Small intestine (tissue), 7 donors: Measurements from ENCODE around the gene OLR1. TPM values are rescaled to one million over a fixed set of nuclear protein-coding genes. Genes with fewer than 3 reads are reported as not detected.

ENCODE experiments used
- DNase-seq, 2 donors: peaks; one replicate each; pipeline versions ENCODE4 v3.0.0 to v3.0.0-alpha.2; 2013
- FAIRE-seq: peaks from 2 replicates; lab custom pipeline; 2012; peaks lifted over from hg19 to GRCh38; lab: Jason Lieb, UNC
- H3K27ac ChIP-seq, 3 donors: one replicate each; pipeline ENCODE4 v1.5.1; 2013; ENCODE audit warnings: low read length in 2 of 3, mild to moderate bottlenecking in 2 of 3, control low read depth in 1 of 3, inconsistent platforms in 1 of 3, low read depth in 1 of 3, moderate library complexity in 1 of 3
- H3K27me3 ChIP-seq, 3 donors: one replicate each; pipeline ENCODE4 v1.6.1; 2013; ENCODE audit warnings: low read length in 3 of 3, inconsistent platforms in 1 of 3; ENCODE audit not compliant: control insufficient read depth in 3 of 3, insufficient read depth in 3 of 3
- H3K36me3 ChIP-seq, 3 donors: one replicate each; pipeline ENCODE4 v1.6.1; 2013; ENCODE audit warnings: low read length in 3 of 3, inconsistent platforms in 1 of 3, low read depth in 1 of 3, mild to moderate bottlenecking in 1 of 3, moderate library complexity in 1 of 3; ENCODE audit not compliant: control insufficient read depth in 3 of 3, insufficient read depth in 2 of 3
- H3K4me1 ChIP-seq, 3 donors: one replicate each; pipeline ENCODE4 v1.6.1; 2013; ENCODE audit warnings: low read length in 2 of 3, inconsistent platforms in 1 of 3, low read depth in 1 of 3, mild to moderate bottlenecking in 1 of 3, moderate library complexity in 1 of 3; ENCODE audit not compliant: control insufficient read depth in 3 of 3, insufficient read depth in 2 of 3
- H3K4me3 ChIP-seq, 3 donors: one replicate each; pipeline ENCODE4 v1.5.1; 2013; ENCODE audit warnings: low read length in 3 of 3, control low read depth in 1 of 3, inconsistent platforms in 1 of 3, low read depth in 1 of 3, mild to moderate bottlenecking in 1 of 3, moderate library complexity in 1 of 3
- H3K9me3 ChIP-seq, 2 donors: one replicate each; pipeline ENCODE4 v1.6.1; 2013; ENCODE audit warnings: low read depth in 1 of 2, low read length in 1 of 2; ENCODE audit not compliant: control insufficient read depth in 2 of 2, insufficient read depth in 1 of 2
- WGBS, 3 donors: extraction: QIAGEN DNeasy Blood & Tissue Kit; methylation state at CpG; one replicate each; pipeline ENCODE4 v1.1.7; 2013; 5-methylcytosine and 5-hydroxymethylcytosine counted together
- polyA plus RNA-seq, 4 donors: library from polyadenylated mRNA; stranded (reverse) in 3 of 4; unstranded in 1 of 4; fragments of 200-250 nt in 3 of 4; fragments of 120-200 nt in 1 of 4; gene quantifications; one replicate each; pipeline versions ENCODE4 v1.2.1 to v1.2.3, GENCODE V29; 2013
- donor health status: healthy with polysubstance abuse.
- donor health status: control.
- donor health status: control.
- donor health status: Bipolar disorder and iron deficiency.
- donor health status: healthy.

OLR1 gene
- polyA plus RNA-seq, 4 donors: 0.18 to 0.55 (median 0.27) TPM; not detected in 1

DNA sequence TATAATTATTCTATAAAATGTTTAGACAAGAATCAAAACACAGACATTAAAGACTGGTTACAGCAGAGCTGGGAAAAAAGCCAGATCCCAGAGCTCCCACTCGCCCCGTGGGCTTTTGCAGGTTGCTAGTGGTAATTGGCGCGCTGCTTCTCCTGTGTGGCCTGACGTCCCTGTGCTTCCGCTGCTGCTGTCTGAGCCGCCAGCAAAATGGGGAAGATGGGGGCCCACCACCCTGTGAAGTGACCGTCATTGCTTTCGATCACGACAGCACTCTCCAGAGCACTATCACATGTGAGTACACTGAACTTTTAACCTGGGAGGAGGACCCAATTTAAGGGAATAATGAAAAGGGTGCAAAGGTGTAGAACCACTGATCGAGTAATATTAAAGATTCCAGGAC, 14.4 kb upstream of the OLR1 start:
- no peak overlapping the region for H3K4me3 ChIP-seq
- FAIRE-seq: no peak
- H3K27ac ChIP-seq: no peak overlapping the region
- H3K27me3 ChIP-seq: no peaks in the 10 kb centered on the region
- H3K4me1 ChIP-seq: peaks cover 0 to 5% (median 0%) of the 10 kb centered on the region in 3 donors
- H3K9me3 ChIP-seq: no peaks in the 10 kb centered on the region
- 29 to 47% (median 34%) methylated on average over 11 of the region's 11 CpGs for WGBS, 3 donors
- DNase-seq: peak; percentile 19 to 29
- no peaks in the 10 kb centered on the region for H3K36me3 ChIP-seq

DNA sequence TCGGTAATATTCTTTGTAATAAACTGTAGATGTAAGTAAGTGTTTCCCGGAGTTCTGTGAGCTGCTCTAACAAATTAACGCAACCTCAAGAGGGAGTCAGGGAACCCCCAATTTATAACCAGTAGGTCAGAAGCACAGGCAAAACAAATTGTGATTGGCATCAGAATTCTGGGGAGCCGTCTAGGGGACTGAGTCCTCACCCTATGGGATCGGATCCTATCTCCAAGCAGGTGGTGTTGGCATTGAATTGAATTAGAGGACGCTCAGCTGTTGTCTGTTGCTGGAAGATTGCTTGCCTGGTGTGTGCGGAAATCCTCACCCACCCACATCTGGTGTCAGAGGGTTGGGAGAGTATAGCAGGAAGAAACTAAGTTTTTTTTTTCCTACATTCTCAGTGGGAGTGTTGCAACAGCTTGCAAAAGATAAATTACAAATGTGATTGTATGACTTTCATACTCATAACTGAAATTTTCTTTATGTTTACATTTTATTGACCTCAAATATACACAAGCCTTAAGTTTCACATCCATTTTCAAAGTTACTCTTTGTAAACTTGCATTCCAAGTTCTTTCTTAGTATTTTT, 12.4 kb upstream of the OLR1 start:
- Histone ChIP-seq H3K27me3 (no peaks in the 10 kb centered on the region), H3K27ac (peak overlapping the region in 1 of 3 donors; percentile 32), H3K9me3 (no peaks in the 10 kb centered on the region), H3K4me3 (no peak overlapping the region), H3K36me3 (no peaks in the 10 kb centered on the region), H3K4me1 (peaks cover 0 to 6% (median 0%) of the 10 kb centered on the region in 3 donors)
- peak in 1 of 2 donors; percentile 32 for DNase-seq
- WGBS, 3 donors: 48 to 77% (median 67%) methylated on average over 7 of the region's 7 CpGs
- no peak for FAIRE-seq

DNA sequence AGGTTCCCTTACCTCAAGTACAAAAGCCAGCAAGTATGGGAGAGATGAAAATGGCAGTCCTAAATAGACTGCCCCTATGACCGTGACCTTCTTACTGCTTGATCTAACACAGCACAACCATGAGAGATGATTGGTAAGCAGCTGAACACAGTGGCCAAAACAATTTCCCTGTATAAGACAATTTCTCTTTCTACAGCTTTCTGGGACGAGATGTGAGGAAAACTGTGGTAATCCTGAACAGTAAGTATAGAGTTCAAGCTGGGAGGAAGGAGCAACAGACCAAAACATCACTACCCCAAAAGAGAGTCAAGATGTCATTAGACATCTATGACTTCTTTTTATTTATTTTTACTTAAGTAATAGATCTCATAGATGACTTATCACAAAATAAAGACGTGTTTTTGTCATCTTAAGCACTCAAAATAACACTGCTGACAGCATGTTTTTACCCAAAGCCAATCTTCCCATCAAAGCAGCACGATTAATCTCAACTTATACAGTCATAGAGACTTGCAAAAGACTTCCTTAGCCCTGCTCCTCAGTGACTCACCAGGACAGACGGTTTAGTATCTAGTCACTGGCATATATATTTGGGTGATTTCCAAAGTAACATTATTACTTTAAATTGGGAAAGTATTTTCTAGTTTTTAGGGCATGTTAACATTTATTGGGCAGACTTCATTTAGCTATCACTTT, 10.6 kb upstream of the OLR1 start:
- H3K9me3 ChIP-seq: no peaks in the 10 kb centered on the region
- no peaks in the 10 kb centered on the region for H3K36me3 ChIP-seq
- peaks cover 0 to 16% (median 0%) of the 10 kb centered on the region in 3 donors for H3K4me1 ChIP-seq
- 46 to 50% (median 46%) methylated on average over 5 of the region's 5 CpGs for WGBS, 3 donors
- H3K4me3 ChIP-seq: no peak overlapping the region
- no peak overlapping the region for H3K27ac ChIP-seq
- FAIRE-seq: no peak
- no peak for DNase-seq
- H3K27me3 ChIP-seq: no peaks in the 10 kb centered on the region

DNA sequence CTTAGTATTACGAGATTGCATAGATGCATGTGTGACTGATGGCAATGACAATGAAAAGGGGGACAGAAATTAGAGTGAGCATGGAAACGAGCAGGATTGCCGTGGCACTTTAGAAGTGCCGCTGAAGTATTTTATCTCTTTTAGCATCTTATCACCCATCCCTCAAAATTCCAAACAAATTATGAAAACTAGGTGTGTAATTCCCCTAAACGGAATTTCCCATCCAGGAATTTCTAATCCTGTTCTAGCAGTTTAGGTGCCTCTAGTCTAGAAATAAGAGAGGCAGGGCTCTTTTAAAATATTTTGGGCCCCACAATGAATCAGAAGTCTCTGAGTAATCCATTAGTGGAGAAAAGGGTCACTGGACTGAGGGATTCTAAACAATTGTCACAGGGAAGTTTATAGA, 7.8 kb upstream of the OLR1 start:
- no peaks in the 10 kb centered on the region for H3K36me3 ChIP-seq
- no peaks in the 10 kb centered on the region for H3K9me3 ChIP-seq
- DNase-seq (no peak), FAIRE-seq (no peak)
- H3K4me3 ChIP-seq: no peak overlapping the region
- no peaks in the 10 kb centered on the region for H3K27me3 ChIP-seq
- 74 to 81% (median 80%) methylated on average over 5 of the region's 5 CpGs for WGBS, 3 donors
- peaks cover 0 to 25% (median 0%) of the 10 kb centered on the region in 3 donors for H3K4me1 ChIP-seq
- H3K27ac ChIP-seq: no peak overlapping the region

DNA sequence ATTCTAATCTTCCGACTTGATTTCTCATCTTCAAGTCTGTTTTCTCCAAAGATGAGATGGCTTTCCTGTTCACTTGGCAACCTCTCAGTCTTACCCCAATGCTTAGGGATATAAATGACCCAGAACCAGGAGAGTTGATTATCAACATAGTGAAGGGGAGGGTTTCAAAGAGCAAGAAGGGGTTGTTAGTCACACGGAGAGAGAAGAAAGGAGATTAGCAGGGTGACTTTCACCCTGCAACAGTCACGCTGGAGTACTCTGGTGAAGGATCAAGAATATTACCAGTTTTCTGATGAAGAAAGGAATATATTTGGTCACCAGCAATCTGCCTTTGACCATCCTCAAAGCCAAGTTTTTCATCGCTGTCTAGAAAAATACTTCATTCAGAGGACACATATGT, 6.9 kb upstream of the OLR1 start, which contains the start of gene TMEM52B:
Gene TMEM52B, plus strand, starts transcription at position 212 of the 400 bp plus-strand sequence. CDS start 543 bp downstream, outside the sequence.
- Histone ChIP-seq H3K4me1 (peaks cover 0 to 25% (median 0%) of the 10 kb centered on the region in 3 donors), H3K36me3 (no peaks in the 10 kb centered on the region), H3K27me3 (no peaks in the 10 kb centered on the region), H3K27ac (peak within 1 kb of the TSS in 1 of 3 donors; percentile 53), H3K4me3 (no peak within 1 kb of the TSS), H3K9me3 (no peaks in the 10 kb centered on the region)
- FAIRE-seq: no peak
- DNase-seq: peak in 1 of 2 donors; percentile 61
- WGBS, 3 donors: 50 to 70% (median 58%) methylated on average over 4 of the region's 4 CpGs

DNA sequence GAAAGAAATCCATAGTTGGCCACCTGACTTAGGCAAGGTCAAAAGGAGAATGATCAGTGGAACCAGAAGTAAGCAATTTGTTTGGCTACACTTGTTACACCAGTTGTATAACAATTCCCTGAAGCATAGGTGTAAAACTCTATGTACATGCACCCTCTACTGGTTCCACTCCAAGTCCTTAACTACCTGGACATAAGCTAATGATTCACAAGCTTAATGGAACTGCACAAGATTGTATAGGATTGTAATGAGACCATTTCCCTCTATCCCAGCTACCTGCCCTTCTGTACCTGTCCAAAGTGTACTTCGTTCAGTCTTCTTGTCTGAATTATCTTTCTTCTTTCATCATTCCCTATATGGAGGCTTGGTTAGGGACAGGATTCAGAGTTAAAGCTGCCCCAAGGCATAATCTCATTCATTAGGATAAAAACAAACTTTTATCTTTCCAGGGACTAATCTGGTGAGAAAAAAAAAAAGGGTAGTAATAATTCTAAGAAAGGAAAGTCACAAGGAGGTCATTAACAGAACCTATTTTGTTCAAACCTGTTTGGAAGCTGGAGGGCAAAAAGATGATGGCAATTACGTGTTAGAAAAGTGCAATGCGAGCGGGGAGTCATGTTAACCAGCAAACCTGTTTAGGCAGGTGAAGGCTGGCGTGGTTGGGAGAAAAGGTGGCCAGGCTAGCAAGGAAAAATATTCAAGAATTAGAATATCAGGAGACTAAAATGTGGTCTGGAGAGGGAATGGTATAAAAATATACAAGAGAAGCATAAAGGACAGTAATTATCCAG, 4.1 kb upstream of the OLR1 start:
- DNase-seq: peak; percentile 90 to 92
- 17 to 62% (median 54%) methylated on average over 5 of the region's 5 CpGs for WGBS, 3 donors

DNA sequence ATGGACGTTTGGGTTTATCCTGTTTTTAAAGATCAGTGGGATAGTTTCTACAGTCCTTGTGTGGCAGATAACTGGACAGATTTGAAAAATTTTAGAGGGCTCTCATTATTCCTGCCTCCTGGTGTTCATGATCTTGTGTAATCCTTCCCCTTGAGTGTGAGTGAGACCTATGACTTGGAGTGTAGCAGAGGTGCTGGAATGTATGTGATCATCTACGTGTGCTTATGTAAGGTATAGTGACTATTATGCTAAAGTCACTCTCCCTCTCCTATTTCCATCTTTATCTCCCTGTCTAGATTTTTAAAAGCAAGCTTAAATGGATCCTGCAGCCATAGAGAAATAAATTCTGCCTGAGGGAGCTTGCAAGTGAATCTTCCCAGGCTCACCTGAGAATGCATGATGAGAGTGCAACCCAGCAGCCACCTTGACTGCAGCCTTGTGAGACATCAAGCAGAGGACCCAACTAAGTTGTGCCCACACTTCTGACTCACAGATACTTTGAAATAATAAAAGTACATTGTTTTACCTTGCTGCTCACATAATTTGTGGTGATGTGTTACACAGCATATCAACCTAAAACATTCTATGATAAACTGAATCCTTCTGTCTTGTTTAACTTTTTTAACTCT, 3.2 kb upstream of the OLR1 start:
- Histone ChIP-seq H3K9me3 (no peaks in the 10 kb centered on the region), H3K4me3 (no peak overlapping the region), H3K4me1 (peaks cover 0 to 25% (median 0%) of the 10 kb centered on the region in 3 donors), H3K36me3 (no peaks in the 10 kb centered on the region), H3K27ac (peak overlapping the region in 1 of 3 donors; percentile 80), H3K27me3 (no peaks in the 10 kb centered on the region)
- WGBS, 3 donors: 76 to 88% (median 82%) methylated on average over 2 of the region's 2 CpGs
- DNase-seq (peak in 1 of 2 donors; percentile 20), FAIRE-seq (no peak)

More for the DNA sequence above, 4.1 kb upstream of the OLR1 start:
- no peaks in the 10 kb centered on the region for H3K27me3 ChIP-seq
- peaks cover 0 to 25% (median 0%) of the 10 kb centered on the region in 3 donors for H3K4me1 ChIP-seq
- H3K36me3 ChIP-seq: no peaks in the 10 kb centered on the region
- peak; percentile 23 for FAIRE-seq
- no peak overlapping the region for H3K4me3 ChIP-seq
- peak overlapping the region in 1 of 3 donors; percentile 80 for H3K27ac ChIP-seq
- H3K9me3 ChIP-seq: no peaks in the 10 kb centered on the region

DNA sequence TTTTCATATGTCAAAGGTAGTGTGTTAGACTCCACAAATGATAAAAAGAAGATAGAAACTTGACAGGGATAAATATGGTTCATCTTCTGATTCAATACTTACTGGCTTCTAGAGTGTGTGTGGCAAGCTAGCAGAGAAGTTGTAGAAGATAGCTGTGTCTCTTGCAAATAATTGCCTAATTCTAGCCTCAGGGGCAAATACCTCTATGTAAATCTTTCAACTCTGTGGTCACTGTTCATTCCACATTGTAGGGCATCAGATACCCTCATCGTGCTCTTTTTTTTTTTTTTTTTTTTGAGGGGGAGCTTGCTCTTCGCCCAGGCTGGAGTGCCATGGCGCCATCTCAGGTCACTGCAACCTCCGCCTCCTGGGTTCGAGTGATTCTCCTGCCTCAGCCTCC, 1.7 kb downstream of the OLR1 start:
- FAIRE-seq (no peak), DNase-seq (no peak)
- 87 to 90% (median 89%) methylated on average over 5 of the region's 5 CpGs for WGBS, 3 donors
- H3K4me3 ChIP-seq: no peak overlapping the region
- no peaks in the 10 kb centered on the region for H3K36me3 ChIP-seq
- peaks cover 0 to 4% (median 0%) of the 10 kb centered on the region in 3 donors for H3K4me1 ChIP-seq
- H3K9me3 ChIP-seq: no peaks in the 10 kb centered on the region
- no peak overlapping the region for H3K27ac ChIP-seq
- no peaks in the 10 kb centered on the region for H3K27me3 ChIP-seq
